RPMI8226 (cell line): ENCODE measurements around the gene SMYD3.

ENCODE experiments used
- DNase-seq: peaks from one replicate; pipeline ENCODE4 v3.0.0-alpha.2; 2015

SMYD3 gene

GRCh38 chr1:246462986-246463385 lies 44.1 kb downstream of the SMYD3 start:
- no peak for DNase-seq

GRCh38 chr1:246460406-246460805 lies 46.7 kb downstream of the SMYD3 start:
- DNase-seq, result no peak

GRCh38 chr1:246459221-246459620 lies 47.9 kb downstream of the SMYD3 start:
- no peak for DNase-seq

- DNase-seq, result no peak
Measured at GRCh38 chr1:246455476-246455875, 51.6 kb downstream of the SMYD3 start.

GRCh38 chr1:246454655-246455054 lies 52.4 kb downstream of the SMYD3 start:
- no peak for DNase-seq

GRCh38 chr1:246450611-246451251 lies 56.3 kb downstream of the SMYD3 start:
- peak; percentile 34 for DNase-seq

- no peak for DNase-seq
Measured at GRCh38 chr1:246448373-246448772, 58.7 kb downstream of the SMYD3 start.

- DNase-seq, result no peak
Measured at GRCh38 chr1:246447501-246447900, 59.6 kb downstream of the SMYD3 start.

GRCh38 chr1:246445503-246445902 lies 61.6 kb downstream of the SMYD3 start:
- no peak for DNase-seq

GRCh38 chr1:246444617-246445016 lies 62.5 kb downstream of the SMYD3 start:
- no peak for DNase-seq

GRCh38 chr1:246437961-246438360 lies 69.1 kb downstream of the SMYD3 start:
- no peak for DNase-seq

GRCh38 chr1:246435421-246436041 lies 71.5 kb downstream of the SMYD3 start:
- DNase-seq, result no peak

GRCh38 chr1:246434335-246434734 lies 72.7 kb downstream of the SMYD3 start:
- no peak for DNase-seq

- DNase-seq, result no peak
Measured at GRCh38 chr1:246428542-246429308, 78.4 kb downstream of the SMYD3 start.

GRCh38 chr1:246427611-246428010 lies 79.5 kb downstream of the SMYD3 start:
- no peak for DNase-seq

- no peak for DNase-seq
Measured at GRCh38 chr1:246425895-246426294, 81.2 kb downstream of the SMYD3 start.

- no peak for DNase-seq
Measured at GRCh38 chr1:246425139-246425794, 81.8 kb downstream of the SMYD3 start.

GRCh38 chr1:246420300-246420699 lies 86.8 kb downstream of the SMYD3 start:
- no peak for DNase-seq

- no peak for DNase-seq
Measured at GRCh38 chr1:246418565-246419312, 88.3 kb downstream of the SMYD3 start.

- DNase-seq, result no peak
Measured at GRCh38 chr1:246417813-246418564, 89.1 kb downstream of the SMYD3 start.

- DNase-seq, result no peak
Measured at GRCh38 chr1:246417152-246417812, 89.8 kb downstream of the SMYD3 start.

- DNase-seq, result no peak
Measured at GRCh38 chr1:246416261-246416660, 90.8 kb downstream of the SMYD3 start.
